HepG2 (cell line): ENCODE measurements around the gene SPAG9. TPM values are rescaled to one million over a fixed set of nuclear protein-coding genes. Genes with fewer than 3 reads are reported as not detected.

Experiments
- AHR ChIP-seq: IDR thresholded peaks from 2 replicates; pipeline ENCODE4 v1.6.1; 2018; ENCODE audit warnings: missing genetic modification reagents, missing compliant biosample characterization
- DNMT1 ChIP-seq: sonication (generic); formaldehyde crosslinking; IDR thresholded peaks from 2 replicates; pipeline ENCODE4 v1.5.1; 2020; ENCODE audit warnings: mild to moderate bottlenecking, missing genetic modification reagents
- FOXM1 ChIP-seq: sonication (generic); formaldehyde crosslinking; IDR thresholded peaks from 2 replicates; pipeline ENCODE4 v1.5.0; 2020; ENCODE audit warnings: missing genetic modification reagents
- PHF8 ChIP-seq: sonication (generic); formaldehyde crosslinking; IDR thresholded peaks from 2 replicates; pipeline ENCODE4 v1.5.0; 2020; ENCODE audit warnings: missing genetic modification reagents
- PREB ChIP-seq: sonication (generic); formaldehyde crosslinking; IDR thresholded peaks from 2 replicates; pipeline ENCODE4 v1.4.0; 2020; ENCODE audit warnings: missing genetic modification reagents
- SMYD3 ChIP-seq: sonication (generic); formaldehyde crosslinking; IDR thresholded peaks from 2 replicates; pipeline ENCODE4 v1.8.1; 2023; ENCODE audit warnings: mild to moderate bottlenecking, missing genetic modification reagents
- YY1 ChIP-seq: IDR thresholded peaks from 2 replicates; pipeline ENCODE4 v1.6.1; 2011; ENCODE audit warnings: low read length, low read depth, moderate library complexity, mild to moderate bottlenecking; ENCODE audit not compliant: insufficient read depth, insufficient replicate concordance
- ZMYM2 ChIP-seq: sonication (generic); formaldehyde crosslinking; IDR thresholded peaks from 2 replicates; pipeline ENCODE4 v1.8.0; 2022; ENCODE audit warnings: mild to moderate bottlenecking, missing genetic modification reagents
- ZNF264 ChIP-seq: sonication (generic); formaldehyde crosslinking; IDR thresholded peaks from 2 replicates; pipeline ENCODE4 v1.4.0; 2020; ENCODE audit warnings: missing genetic modification reagents
- ZNF281 ChIP-seq: sonication (generic); formaldehyde crosslinking; IDR thresholded peaks from 2 replicates; pipeline ENCODE4 v1.4.0; 2020; ENCODE audit warnings: missing genetic modification reagents, borderline replicate concordance
- ZNF460 ChIP-seq: sonication (generic); formaldehyde crosslinking; IDR thresholded peaks from 2 replicates; pipeline ENCODE4 v1.5.1; 2020; ENCODE audit warnings: missing genetic modification reagents, mild to moderate bottlenecking, borderline replicate concordance
- ZNF546 ChIP-seq: sonication (generic); formaldehyde crosslinking; conservative IDR thresholded peaks from 2 replicates; pipeline ENCODE4 v1.8.1; 2023; ENCODE audit warnings: mild to moderate bottlenecking, missing genetic modification reagents
- ZNF770 ChIP-seq: sonication (generic); formaldehyde crosslinking; IDR thresholded peaks from 2 replicates; pipeline ENCODE4 v1.5.0; 2020; ENCODE audit warnings: mild to moderate bottlenecking, missing genetic modification reagents
- polyA plus RNA-seq, 8 experiments: library from polyadenylated mRNA; depleted of rRNA in 3 of 8; stranded (reverse) in 7 of 8; unstranded in 1 of 8; fragments of >200 nt; fragmentation: Illumina TruSeq in 4 of 8; extraction: Trizol in 4 of 8; gene quantifications; 2 replicates each; pipeline versions ENCODE4 v1.2.1 to v1.2.3, GENCODE V29; 2011 to 2016; ENCODE audit warnings: low read depth in 4 of 8, missing spikeins in 1 of 8, mixed read lengths in 1 of 8; ENCODE audit not compliant: insufficient read depth in 1 of 8
- total RNA-seq, 5 experiments: library from RNA; depleted of rRNA; stranded (reverse); fragments of >200 nt; fragmentation: Illumina TruSeq; extraction: Trizol; gene quantifications; 2 replicates each; pipeline ENCODE4 v1.2.3, GENCODE V29; 2016; ENCODE audit warnings: low read depth in 1 of 5
- TF ChIP-seq, protein P1 (sequence below): IDR thresholded peaks from 2 replicates; pipeline ENCODE4 v1.6.1; 2016; ENCODE audit warnings: control low read depth
- TF ChIP-seq, protein P2 (sequence below): IDR thresholded peaks from 2 replicates; pipeline ENCODE4 v1.6.1; 2016
- TF ChIP-seq, protein P3 (sequence below): sonication (generic); formaldehyde crosslinking; IDR thresholded peaks from 2 replicates; pipeline ENCODE4 v1.5.0; 2020; ENCODE audit warnings: mild to moderate bottlenecking, low read depth, missing genetic modification reagents, borderline replicate concordance
- TF ChIP-seq, protein P4 (sequence below): sonication (generic); formaldehyde crosslinking; IDR thresholded peaks from 2 replicates; pipeline ENCODE4 v1.4.0; 2020; ENCODE audit warnings: missing genetic modification reagents

Gene SPAG9
- total and polyA plus RNA-seq, 2 of the 13 experiments (the other 11 are each of a cell fraction or from before 2014, with no cell fraction given) = 43.2 to 78.6 TPM

DNA sequence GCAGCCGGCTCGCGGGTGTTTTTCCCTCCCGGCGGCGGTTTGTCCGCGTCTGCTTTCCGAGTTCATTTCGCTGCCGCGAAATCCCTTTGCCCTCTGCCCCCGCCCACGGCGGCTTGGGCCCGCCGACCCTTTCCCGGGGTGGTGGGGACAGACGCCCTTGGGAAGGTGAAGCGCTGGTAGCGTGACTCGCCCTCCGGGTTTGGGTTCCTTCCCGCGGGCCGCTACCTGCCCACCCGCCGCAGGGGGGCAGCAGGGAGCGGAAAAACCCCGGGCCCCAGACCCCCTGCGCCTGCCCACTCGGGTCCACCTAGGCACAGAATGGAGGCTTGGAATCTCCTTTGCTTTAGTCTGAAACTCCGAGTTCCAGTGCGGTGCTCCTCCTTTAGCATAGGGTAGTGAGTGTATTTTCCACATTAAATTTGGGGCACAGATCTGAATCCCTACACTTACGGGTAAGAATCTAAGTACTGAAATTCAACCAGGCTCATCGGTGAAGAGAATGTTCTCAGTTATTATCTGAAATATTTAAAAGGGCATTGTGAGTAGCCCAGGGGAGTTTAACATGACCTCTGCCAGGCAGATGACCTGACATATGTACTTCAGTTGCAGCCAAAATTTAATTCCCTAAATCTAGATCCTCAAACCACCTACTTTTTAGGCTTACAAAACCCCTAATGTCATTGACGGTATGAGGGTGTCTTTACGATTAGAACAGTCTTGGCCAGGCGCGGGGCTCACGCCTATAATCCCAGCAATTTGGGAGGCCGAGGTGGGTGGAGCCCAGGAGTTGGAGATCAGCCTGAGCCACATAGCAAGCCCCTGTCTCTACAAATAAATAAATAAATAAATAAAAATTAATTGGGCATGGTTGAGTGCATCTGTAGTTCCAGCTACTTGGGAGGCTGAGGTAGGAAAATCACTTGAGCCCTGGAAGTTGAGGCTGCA, 46.6 kb upstream of the SPAG9 start (continued):
- TF ChIP-seq ZNF770 (CRISPR knock-in tag) (no peak), ZNF264 (no peak), ZNF281 (CRISPR knock-in tag) (no peak), PHF8 (CRISPR knock-in tag) (peak; percentile 52), ZMYM2 (no peak; the same call in 1 of the 2 replicates), ZNF546 (CRISPR knock-in tag) (no peak), ZNF460 (CRISPR knock-in tag) (no peak), PREB (CRISPR knock-in tag) (no peak), SMYD3 (CRISPR knock-in tag) (peak; percentile 77; the same call in 1 of the 2 replicates), DNMT1 (CRISPR knock-in tag) (no peak), AHR (CRISPR knock-in tag) (no peak), FOXM1 (no peak), YY1 (peak; percentile 46)
- TF ChIP-seq, protein P1, sequence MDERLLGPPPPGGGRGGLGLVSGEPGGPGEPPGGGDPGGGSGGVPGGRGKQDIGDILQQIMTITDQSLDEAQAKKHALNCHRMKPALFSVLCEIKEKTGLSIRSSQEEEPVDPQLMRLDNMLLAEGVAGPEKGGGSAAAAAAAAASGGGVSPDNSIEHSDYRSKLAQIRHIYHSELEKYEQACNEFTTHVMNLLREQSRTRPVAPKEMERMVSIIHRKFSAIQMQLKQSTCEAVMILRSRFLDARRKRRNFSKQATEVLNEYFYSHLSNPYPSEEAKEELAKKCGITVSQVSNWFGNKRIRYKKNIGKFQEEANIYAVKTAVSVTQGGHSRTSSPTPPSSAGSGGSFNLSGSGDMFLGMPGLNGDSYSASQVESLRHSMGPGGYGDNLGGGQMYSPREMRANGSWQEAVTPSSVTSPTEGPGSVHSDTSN (CRISPR knock-in tag) = no peak
- TF ChIP-seq, protein P2, sequence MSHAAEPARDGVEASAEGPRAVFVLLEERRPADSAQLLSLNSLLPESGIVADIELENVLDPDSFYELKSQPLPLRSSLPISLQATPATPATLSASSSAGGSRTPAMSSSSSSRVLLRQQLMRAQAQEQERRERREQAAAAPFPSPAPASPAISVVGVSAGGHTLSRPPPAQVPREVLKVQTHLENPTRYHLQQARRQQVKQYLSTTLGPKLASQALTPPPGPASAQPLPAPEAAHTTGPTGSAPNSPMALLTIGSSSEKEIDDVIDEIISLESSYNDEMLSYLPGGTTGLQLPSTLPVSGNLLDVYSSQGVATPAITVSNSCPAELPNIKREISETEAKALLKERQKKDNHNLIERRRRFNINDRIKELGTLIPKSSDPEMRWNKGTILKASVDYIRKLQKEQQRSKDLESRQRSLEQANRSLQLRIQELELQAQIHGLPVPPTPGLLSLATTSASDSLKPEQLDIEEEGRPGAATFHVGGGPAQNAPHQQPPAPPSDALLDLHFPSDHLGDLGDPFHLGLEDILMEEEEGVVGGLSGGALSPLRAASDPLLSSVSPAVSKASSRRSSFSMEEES (CRISPR knock-in tag) = no peak
- TF ChIP-seq, protein P3, sequence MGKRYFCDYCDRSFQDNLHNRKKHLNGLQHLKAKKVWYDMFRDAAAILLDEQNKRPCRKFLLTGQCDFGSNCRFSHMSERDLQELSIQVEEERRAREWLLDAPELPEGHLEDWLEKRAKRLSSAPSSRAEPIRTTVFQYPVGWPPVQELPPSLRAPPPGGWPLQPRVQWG (CRISPR knock-in tag) = no peak
- TF ChIP-seq, protein P4, sequence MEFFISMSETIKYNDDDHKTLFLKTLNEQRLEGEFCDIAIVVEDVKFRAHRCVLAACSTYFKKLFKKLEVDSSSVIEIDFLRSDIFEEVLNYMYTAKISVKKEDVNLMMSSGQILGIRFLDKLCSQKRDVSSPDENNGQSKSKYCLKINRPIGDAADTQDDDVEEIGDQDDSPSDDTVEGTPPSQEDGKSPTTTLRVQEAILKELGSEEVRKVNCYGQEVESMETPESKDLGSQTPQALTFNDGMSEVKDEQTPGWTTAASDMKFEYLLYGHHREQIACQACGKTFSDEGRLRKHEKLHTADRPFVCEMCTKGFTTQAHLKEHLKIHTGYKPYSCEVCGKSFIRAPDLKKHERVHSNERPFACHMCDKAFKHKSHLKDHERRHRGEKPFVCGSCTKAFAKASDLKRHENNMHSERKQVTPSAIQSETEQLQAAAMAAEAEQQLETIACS = no peak; the same call in 1 of the 2 replicates
